Naive thymus-derived CD8-positive, alpha-beta T cell (primary cell): ENCODE results near the gene MICAL2. TPM values are rescaled to one million over a fixed set of nuclear protein-coding genes. Genes with fewer than 3 reads are reported as not detected.

Experiments
- ATAC-seq, 2 donors: fragments of 150-1000 bp; cut with Tn5 transposase in 1 of 2; sonication (Bioruptor Pico), chemical (Tn5 transposase) in 1 of 2; 1 replicate in 1 of 2; 2 replicates in 1 of 2; pipeline ENCODE4 v1.10.0; 2021; ENCODE audit warnings: mild to moderate bottlenecking in 2 of 2, moderate library complexity in 2 of 2
- POLR2A ChIA-PET: fragments of 350-600 bp; sonication (Branson Sonifier 250); formaldehyde crosslinking; loops from one replicate; lab custom pipeline; 2021; ENCODE audit warnings: antibody characterized with exemption; lab: Charles Lee
- DNase-seq, 10 donors: peaks; one replicate each; pipeline versions ENCODE4 v3.0.0 to v3.0.0-alpha.2; 2020 to 2022
- H3K27ac Mint-ChIP-seq, 10 donors: one replicate each; pipeline ENCODE4 v1.8.0; 2020 to 2022; ENCODE audit warnings: mild to moderate bottlenecking in 10 of 10, mixed read lengths in 10 of 10, moderate library complexity in 4 of 10, inconsistent platforms in 1 of 10
- H3K27me3 Mint-ChIP-seq, 5 donors: one replicate each; pipeline ENCODE4 v1.8.0; 2021 to 2022; ENCODE audit warnings: mixed read lengths in 5 of 5
- H3K36me3 Mint-ChIP-seq, 3 donors: one replicate each; pipeline ENCODE4 v1.8.0; 2020 to 2022; ENCODE audit warnings: mixed read lengths in 3 of 3, mild to moderate bottlenecking in 2 of 3, inconsistent platforms in 1 of 3
- H3K4me1 Mint-ChIP-seq, 4 donors: one replicate each; pipeline ENCODE4 v1.8.0; 2021 to 2022; ENCODE audit warnings: mixed read lengths in 4 of 4
- H3K4me3 Mint-ChIP-seq, 10 donors: one replicate each; pipeline ENCODE4 v1.8.0; 2020 to 2022; ENCODE audit warnings: mild to moderate bottlenecking in 10 of 10, mixed read lengths in 10 of 10, moderate library complexity in 6 of 10, inconsistent platforms in 1 of 10
- H3K9me3 Mint-ChIP-seq, 9 donors: one replicate each; pipeline ENCODE4 v1.8.0; 2020 to 2022; ENCODE audit warnings: mixed read lengths in 9 of 9, mild to moderate bottlenecking in 3 of 9, inconsistent platforms in 1 of 9, moderate library complexity in 1 of 9
- polyA plus RNA-seq, 3 donors: library from polyadenylated mRNA; unstranded; fragments of 300-500 nt; fragmentation: Illumina TruSeq; gene quantifications; one replicate each; pipeline ENCODE4 v1.2.3, GENCODE V29; 2021
- total RNA-seq, 8 experiments: library from RNA in 2 of 8; stranded (reverse) in 2 of 8; gene quantifications; one replicate each; pipeline ENCODE4 v1.2.3 and lab custom pipeline; 2021 to 2026

Gene MICAL2
- total and polyA plus RNA-seq, 5 experiments from 2014 or later = 2.3 to 12.3 (median 5.0) TPM

DNA sequence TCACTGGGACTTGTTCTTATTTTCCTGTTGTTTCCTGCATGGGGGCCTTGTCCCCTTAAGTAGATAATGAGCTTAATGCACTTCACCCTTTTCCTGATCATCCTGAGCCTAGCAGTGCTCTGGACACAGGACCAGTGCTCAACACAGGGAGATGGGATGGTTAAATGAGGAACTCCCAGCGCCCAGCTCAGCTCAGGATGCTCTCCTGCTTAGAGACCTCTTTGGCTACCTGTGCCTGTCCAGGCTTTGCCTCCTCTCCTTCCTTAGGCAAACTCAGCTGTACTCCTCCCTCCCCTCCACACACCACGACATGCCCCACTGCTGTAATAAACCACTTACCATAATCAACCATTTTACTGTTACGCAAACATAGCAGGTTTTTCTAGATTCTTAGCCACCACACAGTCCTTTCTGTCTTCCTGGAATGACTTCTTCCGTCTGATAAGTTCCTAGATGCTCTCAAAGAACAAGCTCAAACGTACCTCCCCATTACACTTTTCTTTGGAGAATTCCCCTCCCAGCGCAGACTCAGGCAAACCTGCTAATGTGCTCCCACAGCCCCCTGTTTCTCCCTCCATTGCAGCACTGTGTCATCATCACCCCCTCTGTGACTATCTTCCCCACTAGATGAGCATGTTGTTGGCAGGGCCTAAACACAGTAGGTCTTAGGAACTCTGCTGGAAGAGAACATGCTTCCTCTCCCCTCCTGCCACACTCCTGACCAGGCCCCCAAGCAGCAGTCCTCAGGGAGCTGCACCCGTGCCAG, 113.6 kb downstream of the MICAL2 start:
- ATAC-seq (peak; percentile 20 to 31), DNase-seq (no peak)
- Mint-ChIP-seq H3K4me1 (peaks cover 31 to 60% (median 49%) of the 10 kb centered on the region in 4 donors), H3K27ac (peak overlapping the region; percentile 82 to 96 (median 94)), H3K27me3 (no peaks in the 10 kb centered on the region), H3K36me3 (peaks cover 0 to 11% (median 2%) of the 10 kb centered on the region in 3 donors), H3K9me3 (no peaks in the 10 kb centered on the region), H3K4me3 (peak overlapping the region; percentile 61 to 93 (median 80))
- POLR2A ChIA-PET = interaction anchor here (0.6 to 3.4 kb wide), 9 partner anchors 9 to 1395 kb away, joined by 3 to 26 read pairs (median 4); no protein-coding TSS in a partner anchor

DNA sequence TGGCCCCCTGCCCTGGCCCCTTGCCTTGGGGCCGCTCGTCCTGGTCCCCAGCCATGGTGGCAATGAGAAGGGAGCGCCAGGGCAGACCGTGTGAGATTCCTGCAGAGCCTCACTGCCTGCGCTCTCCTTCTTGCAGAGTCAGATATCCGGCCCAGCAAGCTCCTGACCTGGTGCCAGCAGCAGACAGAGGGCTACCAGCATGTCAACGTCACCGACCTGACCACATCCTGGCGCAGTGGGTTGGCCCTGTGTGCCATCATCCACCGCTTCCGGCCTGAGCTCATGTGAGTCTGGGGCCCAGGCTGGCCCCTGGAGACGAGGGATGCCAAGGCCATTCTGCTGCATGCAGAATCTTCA, 114.1 kb downstream of the MICAL2 start:
- peak overlapping the region; percentile 61 to 93 (median 80) for H3K4me3 Mint-ChIP-seq
- peak; percentile 95 to 96 for ATAC-seq
- peak; percentile 53 to 95 (median 88) for DNase-seq
- H3K9me3 Mint-ChIP-seq = no peaks in the 10 kb centered on the region
- H3K36me3 Mint-ChIP-seq = peaks cover 0 to 11% (median 2%) of the 10 kb centered on the region in 3 donors
- peaks cover 31 to 60% (median 49%) of the 10 kb centered on the region in 4 donors for H3K4me1 Mint-ChIP-seq
- POLR2A ChIA-PET = interaction anchor here (1.1 to 3.4 kb wide), 7 partner anchors 10 to 89 kb away, joined by 3 to 26 read pairs (median 5); no protein-coding TSS in a partner anchor
- peak overlapping the region; percentile 82 to 96 (median 94) for H3K27ac Mint-ChIP-seq
- no peaks in the 10 kb centered on the region for H3K27me3 Mint-ChIP-seq

DNA sequence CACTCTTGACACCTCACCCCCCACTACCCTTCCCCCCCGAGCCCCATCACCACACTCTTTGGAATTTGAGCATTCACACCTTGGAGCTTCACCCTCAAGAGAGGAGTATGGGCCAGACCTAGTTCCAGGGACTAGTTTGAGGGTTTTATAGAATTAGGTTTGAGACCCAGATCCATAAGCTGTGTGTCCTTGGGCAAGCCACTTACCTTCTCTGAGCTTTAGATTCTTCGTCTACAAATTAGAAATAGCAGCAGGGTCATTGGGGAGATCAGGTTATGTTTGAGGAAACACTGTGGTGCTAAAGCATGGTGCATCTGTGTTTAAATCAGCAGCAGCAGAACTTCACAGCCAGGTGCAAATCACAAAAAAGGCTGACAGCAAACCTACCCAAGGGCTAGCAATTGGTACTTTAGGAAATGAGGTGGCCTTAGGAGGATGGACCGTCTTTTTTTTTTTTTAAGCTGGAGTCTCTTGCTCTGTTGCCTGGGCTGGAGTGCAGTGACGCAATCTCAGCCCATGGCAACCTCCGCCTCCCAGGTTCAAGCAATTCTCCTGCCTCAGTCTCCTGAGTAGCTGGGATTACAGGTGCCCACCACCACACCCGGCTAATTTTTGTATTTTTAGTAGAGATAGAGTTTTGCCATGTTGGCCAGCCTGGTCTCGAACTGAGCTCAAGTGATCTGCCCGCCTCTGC, 114.8 kb downstream of the MICAL2 start:
- peaks cover 0 to 11% (median 2%) of the 10 kb centered on the region in 3 donors for H3K36me3 Mint-ChIP-seq
- DNase-seq (no peak), ATAC-seq (no peak)
- H3K27ac Mint-ChIP-seq = peak overlapping the region; percentile 82 to 96 (median 94)
- H3K4me3 Mint-ChIP-seq = peak overlapping the region in 9 of 10 donors; percentile 71 to 93 (median 81)
- H3K9me3 Mint-ChIP-seq = no peaks in the 10 kb centered on the region
- POLR2A ChIA-PET = interaction anchor here (0.6 to 3.4 kb wide), 6 partner anchors 10 to 91 kb away, joined by 3 to 26 read pairs (median 4); no protein-coding TSS in a partner anchor
- H3K27me3 Mint-ChIP-seq = no peaks in the 10 kb centered on the region
- H3K4me1 Mint-ChIP-seq = peaks cover 31 to 59% (median 54%) of the 10 kb centered on the region in 4 donors

DNA sequence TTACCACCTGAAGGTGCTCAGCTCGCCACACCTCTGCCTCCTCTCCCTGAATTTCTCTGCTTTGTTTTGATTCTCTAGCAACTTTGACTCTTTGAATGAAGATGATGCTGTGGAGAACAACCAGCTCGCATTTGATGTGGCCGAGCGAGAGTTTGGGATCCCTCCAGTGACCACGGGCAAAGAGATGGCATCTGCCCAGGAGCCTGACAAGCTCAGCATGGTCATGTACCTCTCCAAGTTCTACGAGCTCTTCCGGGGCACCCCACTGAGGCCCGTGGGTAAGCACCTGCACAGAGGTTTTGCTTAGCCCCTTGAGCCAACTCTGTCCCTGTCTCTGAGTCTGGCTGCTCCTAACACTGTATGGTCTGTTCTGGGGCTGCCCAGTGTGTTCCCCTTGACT, 115.7 kb downstream of the MICAL2 start:
- peaks cover 0 to 11% (median 2%) of the 10 kb centered on the region in 3 donors for H3K36me3 Mint-ChIP-seq
- peaks cover 32 to 57% (median 56%) of the 10 kb centered on the region in 4 donors for H3K4me1 Mint-ChIP-seq
- POLR2A ChIA-PET = interaction anchor here (1.2 to 3.4 kb wide), 2 partner anchors 10 to 92 kb away, joined by 3 to 22 read pairs; no protein-coding TSS in a partner anchor
- ATAC-seq (no peak), DNase-seq (no peak)
- peak overlapping the region; percentile 46 to 95 (median 80) for H3K27ac Mint-ChIP-seq
- no peaks in the 10 kb centered on the region for H3K9me3 Mint-ChIP-seq
- H3K27me3 Mint-ChIP-seq = no peaks in the 10 kb centered on the region
- peak overlapping the region in 3 of 10 donors; percentile 0 to 45 (median 32) for H3K4me3 Mint-ChIP-seq

DNA sequence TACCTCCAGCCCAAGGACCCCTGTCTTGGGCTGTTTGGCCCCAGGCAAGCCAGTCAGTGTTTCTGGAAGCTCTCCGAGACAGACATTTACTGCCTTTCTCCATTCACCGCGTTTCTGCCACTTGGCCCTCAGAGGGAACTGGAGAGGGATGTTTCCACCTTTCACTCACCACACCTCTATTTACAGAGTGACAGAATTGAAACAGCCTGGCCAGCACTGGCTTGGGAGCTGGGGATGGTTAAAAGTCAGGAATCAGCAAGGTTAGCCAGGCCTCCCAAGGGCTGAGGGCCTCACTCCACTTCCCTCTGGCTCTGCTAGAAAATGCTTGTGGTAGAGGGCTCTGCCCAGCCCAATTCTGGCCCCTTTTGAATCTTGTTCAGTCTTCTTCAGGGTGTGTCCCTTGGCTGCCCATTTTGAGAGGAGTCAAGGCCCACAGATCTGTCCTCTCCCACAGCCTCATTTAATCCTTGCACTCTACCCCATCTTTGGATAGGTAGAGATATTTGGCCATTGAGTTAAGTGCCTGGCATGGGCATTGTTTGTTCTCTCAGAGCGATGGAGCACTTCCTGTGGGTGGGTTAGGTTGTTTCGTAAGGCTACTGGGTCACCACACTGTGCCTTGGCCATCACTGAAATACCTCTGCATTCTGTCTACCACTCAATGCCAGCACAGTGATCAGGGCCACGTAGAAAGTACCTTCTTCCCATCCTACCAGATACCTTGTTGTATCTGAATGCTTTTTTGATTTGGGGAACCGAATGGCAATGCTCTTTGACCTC, 119.2 kb downstream of the MICAL2 start:
- DNase-seq (no peak), ATAC-seq (no peak)
- Mint-ChIP-seq H3K27me3 (no peaks in the 10 kb centered on the region), H3K27ac (peak overlapping the region in 5 of 10 donors; percentile 19 to 71 (median 49)), H3K9me3 (no peaks in the 10 kb centered on the region), H3K4me1 (peaks cover 12 to 27% (median 23%) of the 10 kb centered on the region in 4 donors), H3K4me3 (no peak overlapping the region), H3K36me3 (peaks cover 0 to 11% (median 2%) of the 10 kb centered on the region in 3 donors)
- POLR2A ChIA-PET = no interaction called here

DNA sequence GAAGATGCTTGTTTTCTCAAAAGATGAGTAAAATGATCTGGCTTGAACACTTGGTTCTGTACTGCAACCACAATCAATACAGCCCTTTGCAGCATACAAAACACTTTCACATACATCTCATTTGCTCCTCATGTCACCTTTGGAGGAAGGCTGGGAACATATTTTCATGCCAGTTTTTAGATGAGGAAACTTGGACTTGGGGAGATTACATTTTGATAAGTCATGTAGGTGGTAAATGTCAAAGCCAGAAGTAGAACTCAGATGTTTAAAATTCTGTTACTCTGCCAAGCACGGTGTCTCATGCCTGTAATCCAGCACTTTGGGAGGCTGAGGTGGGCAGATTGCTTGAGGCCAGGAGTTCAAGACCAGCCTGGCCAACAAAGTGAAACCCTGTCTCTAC, 121.8 kb downstream of the MICAL2 start:
- ATAC-seq (no peak), DNase-seq (no peak)
- POLR2A ChIA-PET = no interaction called here
- Mint-ChIP-seq H3K36me3 (peaks cover 0 to 7% (median 0%) of the 10 kb centered on the region in 3 donors), H3K4me3 (no peak overlapping the region), H3K9me3 (no peaks in the 10 kb centered on the region), H3K27me3 (no peaks in the 10 kb centered on the region), H3K4me1 (peaks cover 16 to 31% (median 25%) of the 10 kb centered on the region in 4 donors), H3K27ac (peak overlapping the region in 1 of 10 donors; percentile 4)

DNA sequence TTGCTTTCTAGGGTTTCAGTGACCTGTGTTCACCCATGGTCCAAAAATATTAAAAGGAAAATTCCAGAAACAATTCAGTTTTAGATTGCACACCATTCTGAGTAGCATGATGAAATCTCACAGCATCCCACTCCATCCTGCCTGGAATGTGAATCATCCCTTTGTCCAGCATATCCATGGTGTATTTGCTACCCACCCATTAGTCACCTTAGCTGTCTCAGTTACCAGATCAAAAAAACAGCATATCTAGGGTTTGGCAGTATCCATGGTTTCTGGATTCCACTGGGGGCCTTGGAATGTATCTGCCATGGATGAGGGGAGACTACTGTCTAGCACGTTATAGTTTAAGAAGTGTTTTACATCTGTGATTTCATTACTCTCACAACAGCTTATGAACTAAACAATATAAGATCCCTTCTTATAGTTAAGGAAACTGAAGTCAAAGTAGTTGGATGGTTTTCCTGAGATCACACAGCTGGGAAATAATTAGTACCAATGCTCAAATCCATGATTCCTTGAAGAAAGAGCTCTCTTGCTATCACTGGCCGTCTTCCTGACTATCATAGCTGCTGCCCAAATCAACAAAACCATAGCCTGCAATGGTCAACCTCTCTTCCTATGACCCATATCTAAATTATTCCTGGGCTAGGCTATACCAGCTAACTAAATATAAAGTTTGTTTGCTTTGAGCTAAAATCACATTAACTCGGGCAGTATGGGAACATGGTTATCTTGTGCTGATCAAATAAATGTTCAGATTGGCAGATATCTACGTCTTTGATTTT, 122.6 kb downstream of the MICAL2 start:
- no peak overlapping the region for H3K4me3 Mint-ChIP-seq
- no peak for DNase-seq
- peak overlapping the region in 3 of 10 donors; percentile 1 to 36 (median 34) for H3K27ac Mint-ChIP-seq
- H3K27me3 Mint-ChIP-seq = no peaks in the 10 kb centered on the region
- no peak for ATAC-seq
- POLR2A ChIA-PET = interaction anchor here (0.5 kb wide), 1 partner anchor 1100 kb away, joined by 3 read pairs; no protein-coding TSS in a partner anchor
- H3K36me3 Mint-ChIP-seq = peaks cover 0 to 6% (median 0%) of the 10 kb centered on the region in 3 donors
- no peaks in the 10 kb centered on the region for H3K9me3 Mint-ChIP-seq
- peaks cover 16 to 31% (median 25%) of the 10 kb centered on the region in 4 donors for H3K4me1 Mint-ChIP-seq

DNA sequence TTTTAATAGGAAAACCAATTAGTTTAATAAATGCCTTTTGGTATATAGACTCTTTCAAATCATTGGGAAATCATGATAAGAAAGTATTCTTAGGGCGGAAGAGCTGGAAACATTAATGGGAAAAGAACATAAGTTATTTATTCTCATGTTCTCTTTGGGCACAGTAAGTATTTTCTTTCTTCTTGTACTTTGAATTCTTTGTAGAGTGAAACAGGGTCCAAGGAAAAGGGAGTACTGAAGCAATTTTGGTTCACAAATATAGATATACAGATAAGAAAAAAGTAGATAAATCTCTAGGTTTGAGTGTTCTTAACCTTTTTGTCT, 123.2 kb downstream of the MICAL2 start:
- POLR2A ChIA-PET = interaction anchor here (0.5 kb wide), 1 partner anchor 1099 kb away, joined by 3 read pairs; no protein-coding TSS in a partner anchor
- ATAC-seq (no peak), DNase-seq (no peak)
- Mint-ChIP-seq H3K4me3 (no peak overlapping the region), H3K27me3 (no peaks in the 10 kb centered on the region), H3K36me3 (peaks cover 0 to 2% (median 0%) of the 10 kb centered on the region in 3 donors), H3K27ac (peak overlapping the region in 1 of 10 donors; percentile 3), H3K4me1 (peaks cover 14 to 31% (median 25%) of the 10 kb centered on the region in 4 donors), H3K9me3 (no peaks in the 10 kb centered on the region)

DNA sequence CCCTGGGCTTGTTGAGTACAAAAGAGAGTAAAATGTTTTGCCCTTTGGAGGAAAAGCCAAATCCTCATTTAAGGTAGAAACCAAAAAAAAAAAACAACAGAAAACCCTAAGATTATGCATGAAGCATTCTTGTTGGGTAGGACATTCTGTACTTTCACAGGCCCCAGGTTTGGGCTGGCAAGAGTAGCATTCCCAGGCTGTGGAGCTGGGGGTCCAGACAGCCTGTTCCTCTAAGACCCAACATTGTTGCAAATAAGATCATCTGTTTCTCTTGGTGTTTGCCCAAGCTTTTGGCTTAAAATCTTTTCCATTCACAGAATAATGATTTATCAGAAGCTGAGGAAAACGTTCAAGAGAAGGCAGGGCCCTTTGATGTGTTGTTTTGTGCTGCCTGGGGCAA, 123.8 kb downstream of the MICAL2 start:
- peak overlapping the region in 7 of 10 donors; percentile 3 to 79 (median 31) for H3K27ac Mint-ChIP-seq
- DNase-seq (no peak), ATAC-seq (no peak)
- H3K4me3 Mint-ChIP-seq = peak overlapping the region in 1 of 10 donors; percentile 8
- peaks cover 14 to 31% (median 24%) of the 10 kb centered on the region in 4 donors for H3K4me1 Mint-ChIP-seq
- H3K9me3 Mint-ChIP-seq = no peaks in the 10 kb centered on the region
- POLR2A ChIA-PET = interaction anchor here (3.6 kb wide), 1 partner anchor 9 kb away, joined by 22 read pairs; no protein-coding TSS in a partner anchor
- H3K27me3 Mint-ChIP-seq = no peaks in the 10 kb centered on the region
- no peaks in the 10 kb centered on the region for H3K36me3 Mint-ChIP-seq

DNA sequence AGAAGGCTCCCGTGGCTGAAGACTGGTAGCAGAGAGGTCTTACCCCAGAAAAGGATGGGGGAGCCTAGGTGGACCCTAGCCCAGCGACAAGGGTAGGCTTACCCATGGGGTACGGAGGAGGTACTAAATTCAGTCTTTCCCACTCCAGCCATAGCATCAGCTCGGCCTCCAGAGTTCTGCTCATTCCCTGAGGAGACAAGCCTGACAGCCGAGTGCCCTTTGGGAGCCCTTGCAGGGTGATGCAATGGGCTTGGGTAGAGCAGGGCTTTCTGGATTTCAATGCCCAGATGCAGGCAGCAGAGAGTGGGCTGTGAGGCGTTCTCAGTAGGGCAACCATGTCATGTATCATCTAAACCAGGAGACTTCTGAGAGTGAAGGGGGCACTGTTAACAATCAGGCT, 124.7 kb downstream of the MICAL2 start:
- no peaks in the 10 kb centered on the region for H3K27me3 Mint-ChIP-seq
- peaks cover 14 to 27% (median 21%) of the 10 kb centered on the region in 4 donors for H3K4me1 Mint-ChIP-seq
- DNase-seq (no peak), ATAC-seq (no peak)
- no peaks in the 10 kb centered on the region for H3K36me3 Mint-ChIP-seq
- peak overlapping the region in 2 of 10 donors; percentile 33 to 34 for H3K4me3 Mint-ChIP-seq
- peak overlapping the region in 8 of 10 donors; percentile 8 to 90 (median 46) for H3K27ac Mint-ChIP-seq
- POLR2A ChIA-PET = interaction anchor here (2.5 to 3.6 kb wide), 2 partner anchors 10 to 37 kb away, joined by 11 to 22 read pairs; no protein-coding TSS in a partner anchor
- H3K9me3 Mint-ChIP-seq = no peaks in the 10 kb centered on the region

DNA sequence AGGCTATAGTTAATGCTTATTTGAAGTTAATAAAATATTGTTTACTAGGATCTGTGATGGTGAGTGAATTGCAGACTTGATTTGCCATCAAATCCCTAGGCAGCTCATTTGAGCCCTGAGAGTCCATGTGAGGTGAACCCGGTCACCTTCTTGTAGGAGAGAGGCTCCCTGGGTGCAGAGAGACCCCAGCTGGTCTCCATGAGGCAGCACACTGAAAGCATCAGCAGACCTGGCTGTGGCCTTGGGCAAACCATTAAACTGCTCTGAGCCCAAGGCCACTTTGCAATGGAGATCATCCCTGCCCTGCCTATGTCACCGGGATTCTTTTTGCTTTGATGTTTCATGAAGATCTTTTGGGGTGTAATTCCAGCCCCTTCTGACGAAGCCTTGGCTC, 125.2 kb downstream of the MICAL2 start:
- Mint-ChIP-seq H3K9me3 (no peaks in the 10 kb centered on the region), H3K36me3 (no peaks in the 10 kb centered on the region), H3K27ac (peak overlapping the region; percentile 20 to 93 (median 86)), H3K4me1 (peaks cover 14 to 22% (median 20%) of the 10 kb centered on the region in 4 donors), H3K27me3 (no peaks in the 10 kb centered on the region), H3K4me3 (peak overlapping the region in 9 of 10 donors; percentile 5 to 82 (median 74))
- ATAC-seq (peak in 1 of 2 donors; percentile 13), DNase-seq (no peak)
- POLR2A ChIA-PET = interaction anchor here (0.9 to 3.6 kb wide), 3 partner anchors 11 to 40 kb away, joined by 4 to 22 read pairs (median 11); no protein-coding TSS in a partner anchor
